ENCODE data around the gene ZFAND3.

Gene ZFAND3

GRCh38 chr6:37798436-37799262, 20.9 kb upstream of the ZFAND3 start:
- DNase-seq, result no peak

GRCh38 chr6:37799263-37799644, 20.3 kb upstream of the ZFAND3 start:
- no peak for DNase-seq

GRCh38 chr6:37800703-37801604, 18.6 kb upstream of the ZFAND3 start:
- DNase-seq, result no peak

- DNase-seq, result no peak
Observed at GRCh38 chr6:37801605-37801940, 18.0 kb upstream of the ZFAND3 start.

GRCh38 chr6:37802810-37803209, 16.7 kb upstream of the ZFAND3 start:
- DNase-seq, result no peak

GRCh38 chr6:37804586-37804985, 14.9 kb upstream of the ZFAND3 start:
- no peak for DNase-seq

GRCh38 chr6:37806213-37806612, 13.3 kb upstream of the ZFAND3 start:
- DNase-seq, result no peak

- DNase-seq, result no peak
Observed at GRCh38 chr6:37807656-37808055, 11.9 kb upstream of the ZFAND3 start.

GRCh38 chr6:37809197-37809543, 10.4 kb upstream of the ZFAND3 start:
- no peak for DNase-seq

GRCh38 chr6:37812841-37813240, 6.7 kb upstream of the ZFAND3 start:
- no peak for DNase-seq

GRCh38 chr6:37814374-37814773, 5.2 kb upstream of the ZFAND3 start:
- no peak for DNase-seq

GRCh38 chr6:37816599-37817375, 2.7 kb upstream of the ZFAND3 start:
- no peak for DNase-seq

- DNase-seq, result peak; percentile 98
Observed at GRCh38 chr6:37818536-37819176, 871 bp upstream of the ZFAND3 start.

- peak; percentile 82 for DNase-seq
Observed at GRCh38 chr6:37819802-37820717, 533 bp downstream of the ZFAND3 start.

GRCh38 chr6:37820718-37821079, 1.2 kb downstream of the ZFAND3 start:
- DNase-seq, result no peak

GRCh38 chr6:37821446-37821845, 1.9 kb downstream of the ZFAND3 start:
- DNase-seq, result no peak

- DNase-seq, result no peak
Observed at GRCh38 chr6:37822851-37823682, 3.5 kb downstream of the ZFAND3 start.

GRCh38 chr6:37824170-37824569, 4.6 kb downstream of the ZFAND3 start:
- DNase-seq, result no peak

GRCh38 chr6:37826188-37826587, 6.7 kb downstream of the ZFAND3 start:
- DNase-seq, result no peak

- DNase-seq, result no peak
Observed at GRCh38 chr6:37826993-37827392, 7.5 kb downstream of the ZFAND3 start.

All from activated effector memory CD4-positive, alpha-beta T cell treated with anti-CD3 and anti-CD28 coated beads, Interleukin-2, amount 50 U/mL, for 16 hours (primary cell).